GM18951 (cell line): Measurements from ENCODE around the gene SLCO2A1.

Experiments used
- POLR2A ChIP-seq: IDR thresholded peaks from 4 replicates; pipeline ENCODE4 v1.6.1; 2011; ENCODE audit warnings: mild to moderate bottlenecking; ENCODE audit not compliant: insufficient read length, insufficient read depth; ENCODE audit errors: extremely low read depth
- in situ Hi-C: fragments of 300-500 bp; cut with MboI; formaldehyde crosslinking; loops from one replicate; pipeline ENCODE4 v1.12.0; 2022; ENCODE audit warnings: low sequenced_read_pairs, mixed read lengths, inconsistent platforms; ENCODE audit not compliant: unreplicated experiment

SLCO2A1 gene

GRCh38 chr3:133995264-133995663 is 34.5 kb downstream of the SLCO2A1 start:
- TF ChIP-seq POLR2A, result no peak
- in situ Hi-C loops, result no loop called here

- in situ Hi-C loops, result no loop called here
- no peak for TF ChIP-seq POLR2A
These were observed 35.4 kb downstream of the SLCO2A1 start for GRCh38 chr3:133994166-133994890.

- TF ChIP-seq POLR2A, result no peak
- in situ Hi-C loops, result no loop called here
These were observed 36.6 kb downstream of the SLCO2A1 start for GRCh38 chr3:133992951-133993620.

- in situ Hi-C loops, result no loop called here
- no peak for TF ChIP-seq POLR2A
These were observed 37.3 kb downstream of the SLCO2A1 start for GRCh38 chr3:133992381-133992780.

- no peak for TF ChIP-seq POLR2A
- in situ Hi-C loops, result no loop called here
These were observed 38.1 kb downstream of the SLCO2A1 start for GRCh38 chr3:133991637-133992036.

GRCh38 chr3:133991209-133991608 is 38.5 kb downstream of the SLCO2A1 start:
- in situ Hi-C loops, result no loop called here
- no peak for TF ChIP-seq POLR2A

GRCh38 chr3:133989936-133990702 is 39.6 kb downstream of the SLCO2A1 start:
- no peak for TF ChIP-seq POLR2A
- in situ Hi-C loops, result no loop called here

- in situ Hi-C loops, result no loop called here
- TF ChIP-seq POLR2A, result no peak
These were observed 41.0 kb downstream of the SLCO2A1 start for GRCh38 chr3:133988631-133989161.

- TF ChIP-seq POLR2A, result no peak
- in situ Hi-C loops, result no loop called here
These were observed 41.7 kb downstream of the SLCO2A1 start for GRCh38 chr3:133987948-133988484.

- no peak for TF ChIP-seq POLR2A
- in situ Hi-C loops, result no loop called here
These were observed 42.6 kb downstream of the SLCO2A1 start for GRCh38 chr3:133987136-133987535.

GRCh38 chr3:133986311-133986710 is 43.4 kb downstream of the SLCO2A1 start:
- no peak for TF ChIP-seq POLR2A
- in situ Hi-C loops, result no loop called here

- TF ChIP-seq POLR2A, result no peak
- in situ Hi-C loops, result no loop called here
These were observed 44.8 kb downstream of the SLCO2A1 start for GRCh38 chr3:133984975-133985374.
